ENCODE measurements around the gene KIF16B.

KIF16B gene

GRCh38 chr20:16616317-16616716 lies 43.1 kb upstream of the KIF16B start:
- DNase-seq (ENCODE audit: insufficient read length, low spot score): no peak
- FAIRE-seq: no peak
- TF ChIP-seq CTCF (IDR thresholded peaks at IDR 0.05; ENCODE audit: insufficient read depth, missing control alignments): no peak

GRCh38 chr20:16615199-16615598 lies 42.0 kb upstream of the KIF16B start:
- FAIRE-seq: no peak
- DNase-seq (ENCODE audit: insufficient read length, low spot score): no peak
- no peak for TF ChIP-seq CTCF (IDR thresholded peaks at IDR 0.05; ENCODE audit: insufficient read depth, missing control alignments)

- DNase-seq (ENCODE audit: insufficient read length, low spot score): no peak
- no peak for FAIRE-seq
- no peak for TF ChIP-seq CTCF (IDR thresholded peaks at IDR 0.05; ENCODE audit: insufficient read depth, missing control alignments)
These were observed 40.7 kb upstream of the KIF16B start for GRCh38 chr20:16613954-16614353.

GRCh38 chr20:16612706-16613105 lies 39.5 kb upstream of the KIF16B start:
- no peak for TF ChIP-seq CTCF (IDR thresholded peaks at IDR 0.05; ENCODE audit: insufficient read depth, missing control alignments)
- no peak for FAIRE-seq
- DNase-seq (ENCODE audit: insufficient read length, low spot score): no peak

- DNase-seq (ENCODE audit: insufficient read length, low spot score) (no peak), FAIRE-seq (no peak)
- TF ChIP-seq CTCF (IDR thresholded peaks at IDR 0.05; ENCODE audit: insufficient read depth, missing control alignments): no peak
These were observed 38.6 kb upstream of the KIF16B start for GRCh38 chr20:16611817-16612216.

- DNase-seq (ENCODE audit: insufficient read length, low spot score): no peak
- TF ChIP-seq CTCF (IDR thresholded peaks at IDR 0.05; ENCODE audit: insufficient read depth, missing control alignments): no peak
- FAIRE-seq: no peak
These were observed 35.8 kb upstream of the KIF16B start for GRCh38 chr20:16609066-16609465.

- FAIRE-seq: no peak
- DNase-seq (ENCODE audit: insufficient read length, low spot score): no peak
- TF ChIP-seq CTCF (IDR thresholded peaks at IDR 0.05; ENCODE audit: insufficient read depth, missing control alignments): no peak
These were observed 35.0 kb upstream of the KIF16B start for GRCh38 chr20:16608277-16608650.
